ENCODE measurements around the gene SIK3.

The SIK3 gene

GRCh38 chr11:116893906-116894305 lies 204.3 kb downstream of the SIK3 start:
- no peak for DNase-seq (ENCODE audit: low read depth)

DNA sequence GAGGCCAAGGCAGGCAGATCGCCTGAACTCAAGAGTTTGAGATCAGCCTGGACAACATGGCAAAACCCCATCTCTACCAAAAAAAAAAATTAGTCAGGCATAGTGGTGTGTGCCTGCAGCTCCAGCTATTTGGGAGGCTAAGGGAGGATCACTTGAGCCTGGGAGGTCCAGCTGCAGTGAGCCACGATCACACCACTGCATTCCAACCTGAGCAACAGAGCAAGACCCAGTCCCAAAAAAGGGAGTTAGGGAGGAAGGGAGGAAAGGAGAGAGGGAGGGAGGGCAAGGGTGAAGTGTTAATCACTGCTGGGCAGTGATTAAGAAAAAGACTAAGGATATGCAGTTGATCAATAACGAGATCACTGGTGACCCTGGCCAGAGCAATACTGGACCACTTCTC lies 204.8 kb downstream of the SIK3 start:
- no peak for DNase-seq (ENCODE audit: low read depth)

DNA sequence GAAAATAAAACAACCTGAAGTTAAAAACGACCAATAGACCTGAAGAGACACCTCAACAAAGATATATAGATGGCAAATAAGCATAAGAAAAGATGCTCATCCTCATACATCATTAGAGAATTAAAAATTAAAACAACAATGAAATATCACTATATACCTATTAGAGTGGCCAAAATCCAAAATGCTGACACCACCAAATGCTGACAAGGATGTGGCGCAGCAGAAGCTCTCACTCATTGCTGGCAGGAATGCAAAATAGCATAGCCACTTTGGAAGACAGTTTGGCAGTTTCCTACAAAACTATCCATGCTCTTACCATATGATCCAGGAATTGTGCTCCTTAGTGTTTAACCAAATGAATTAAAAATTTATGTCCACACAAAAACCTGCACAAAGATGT lies 205.9 kb downstream of the SIK3 start:
- DNase-seq (ENCODE audit: low read depth) = no peak

- no peak for DNase-seq (ENCODE audit: low read depth)
Observed at GRCh38 chr11:116891746-116892145, 206.5 kb downstream of the SIK3 start.

DNA sequence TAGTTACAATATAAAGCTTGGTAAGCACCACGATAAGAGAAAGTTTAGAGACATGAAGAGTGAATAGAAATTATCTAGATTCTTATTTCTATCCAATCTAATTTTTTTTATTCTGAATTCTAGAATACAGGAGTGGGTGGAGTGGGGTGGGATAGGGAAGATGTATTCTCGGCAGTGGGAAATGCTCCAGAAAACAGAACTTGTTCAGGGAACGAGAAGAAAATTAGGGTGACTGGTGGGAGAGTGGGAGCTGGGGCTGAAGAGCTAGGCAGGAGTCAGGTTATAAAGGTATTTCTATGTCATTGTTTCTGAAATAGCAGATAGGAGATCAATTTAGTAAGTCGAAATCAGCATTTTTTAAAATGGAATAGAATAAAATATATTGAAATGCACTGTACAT lies 207.6 kb downstream of the SIK3 start:
- DNase-seq (ENCODE audit: low read depth) = no peak

DNA sequence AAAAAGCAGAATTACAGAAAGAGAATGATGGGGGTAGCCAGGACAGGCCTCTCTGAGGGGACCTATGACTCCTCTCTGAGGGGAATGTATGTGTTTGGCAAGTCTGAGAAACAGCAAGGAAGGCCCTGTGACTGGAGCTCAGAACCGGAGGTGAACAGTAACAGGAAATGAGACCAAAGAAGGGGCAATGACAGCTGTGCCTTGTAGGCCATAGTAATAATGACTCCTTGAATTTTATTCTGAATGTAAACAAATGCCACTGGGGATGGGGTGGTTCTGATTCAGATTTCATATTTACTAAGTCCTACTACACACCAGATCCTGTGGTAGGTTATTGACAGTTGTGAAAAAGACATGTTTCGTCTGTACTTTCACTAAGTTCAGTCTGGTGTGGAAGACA lies 208.0 kb downstream of the SIK3 start:
- no peak for DNase-seq (ENCODE audit: low read depth)

DNA sequence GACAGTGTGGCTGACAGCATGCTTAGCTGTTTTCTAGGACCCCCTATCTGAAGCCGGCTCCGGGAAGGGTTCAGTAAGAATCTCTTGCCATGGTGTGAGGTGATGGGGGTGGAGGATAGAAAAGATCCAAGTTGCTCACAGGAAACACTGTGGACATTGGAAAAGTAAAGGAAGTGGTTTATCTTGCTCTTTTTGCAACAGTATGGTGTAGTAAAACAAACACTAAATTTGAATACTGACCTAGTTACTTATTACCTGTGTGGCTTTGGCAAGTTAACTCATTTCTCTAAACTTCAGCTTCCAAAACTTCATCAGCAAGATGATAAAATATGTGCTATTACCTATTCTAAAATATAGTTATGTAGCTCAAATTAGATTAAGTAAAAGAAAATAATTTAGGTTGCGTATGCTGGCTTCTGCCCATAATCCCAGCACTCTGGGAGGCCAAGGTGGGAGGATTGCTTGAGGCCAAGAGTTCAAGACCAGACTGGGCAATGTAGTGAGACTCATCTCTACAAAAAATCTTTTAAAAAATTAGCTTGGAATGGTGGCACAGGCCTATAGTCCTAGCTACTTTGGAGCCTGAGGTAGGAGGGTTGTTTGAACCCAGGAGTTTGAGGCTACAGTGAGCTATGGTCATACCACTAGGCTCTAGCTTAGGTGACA lies 209.2 kb downstream of the SIK3 start:
- no peak for DNase-seq (ENCODE audit: low read depth)

- DNase-seq (ENCODE audit: low read depth) = no peak
Observed at GRCh38 chr11:116888024-116888423, 210.2 kb downstream of the SIK3 start.

DNA sequence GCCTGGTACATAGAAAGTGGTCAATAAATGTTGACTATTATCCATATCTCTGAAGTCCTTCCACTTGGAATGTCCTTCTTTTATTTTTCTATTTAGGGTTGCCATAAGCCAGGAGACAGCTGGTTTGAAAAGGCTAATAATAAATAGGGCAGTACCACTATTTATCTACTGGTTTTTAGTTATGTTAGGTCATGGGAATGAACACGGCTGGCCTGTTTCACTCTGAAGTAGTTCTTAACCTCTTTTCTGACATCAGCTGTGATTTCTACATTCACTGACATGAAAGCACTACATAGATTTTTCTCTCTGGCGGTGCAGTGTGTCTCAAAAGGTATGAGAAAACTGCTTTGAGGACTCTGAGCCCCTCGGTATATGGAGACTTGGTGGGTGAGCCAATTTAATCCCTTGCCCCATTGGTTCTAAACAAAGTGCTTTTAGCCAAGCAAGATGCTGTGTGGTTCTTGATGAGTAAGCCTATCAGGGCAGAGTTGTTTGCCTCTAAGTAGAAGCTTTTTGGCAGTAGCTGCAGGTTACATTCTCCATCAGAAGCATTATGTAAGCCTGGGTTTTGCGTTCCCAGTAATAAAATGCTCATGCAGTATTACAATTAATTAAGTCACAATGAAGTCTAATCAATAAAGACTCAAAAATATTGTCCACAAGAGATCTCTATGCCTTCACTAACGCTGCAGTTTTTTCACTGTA lies 212.1 kb downstream of the SIK3 start:
- DNase-seq (ENCODE audit: low read depth) = no peak

GRCh38 chr11:116882386-116882785 lies 215.8 kb downstream of the SIK3 start:
- DNase-seq (ENCODE audit: low read depth) = no peak

DNA sequence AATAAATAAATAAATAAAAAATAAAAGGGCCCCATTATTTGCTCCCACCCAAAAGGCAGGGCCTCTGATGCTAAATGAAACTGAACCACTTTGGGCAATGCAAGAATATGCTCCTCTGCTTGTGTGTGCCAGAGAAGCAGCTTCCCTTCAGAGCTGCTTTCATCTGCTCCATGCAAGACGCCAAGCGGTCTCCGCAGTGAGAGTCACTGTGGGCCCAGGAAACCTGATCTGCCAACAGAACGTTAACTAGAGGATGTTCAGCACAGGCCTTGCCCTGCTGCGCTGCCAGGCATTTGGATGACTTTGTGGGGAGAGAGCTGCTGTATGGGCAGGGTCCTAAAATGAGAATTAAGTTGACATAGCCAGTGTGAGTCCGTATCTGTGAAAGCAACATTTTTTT lies 217.1 kb downstream of the SIK3 start:
- no peak for DNase-seq (ENCODE audit: low read depth)

DNA sequence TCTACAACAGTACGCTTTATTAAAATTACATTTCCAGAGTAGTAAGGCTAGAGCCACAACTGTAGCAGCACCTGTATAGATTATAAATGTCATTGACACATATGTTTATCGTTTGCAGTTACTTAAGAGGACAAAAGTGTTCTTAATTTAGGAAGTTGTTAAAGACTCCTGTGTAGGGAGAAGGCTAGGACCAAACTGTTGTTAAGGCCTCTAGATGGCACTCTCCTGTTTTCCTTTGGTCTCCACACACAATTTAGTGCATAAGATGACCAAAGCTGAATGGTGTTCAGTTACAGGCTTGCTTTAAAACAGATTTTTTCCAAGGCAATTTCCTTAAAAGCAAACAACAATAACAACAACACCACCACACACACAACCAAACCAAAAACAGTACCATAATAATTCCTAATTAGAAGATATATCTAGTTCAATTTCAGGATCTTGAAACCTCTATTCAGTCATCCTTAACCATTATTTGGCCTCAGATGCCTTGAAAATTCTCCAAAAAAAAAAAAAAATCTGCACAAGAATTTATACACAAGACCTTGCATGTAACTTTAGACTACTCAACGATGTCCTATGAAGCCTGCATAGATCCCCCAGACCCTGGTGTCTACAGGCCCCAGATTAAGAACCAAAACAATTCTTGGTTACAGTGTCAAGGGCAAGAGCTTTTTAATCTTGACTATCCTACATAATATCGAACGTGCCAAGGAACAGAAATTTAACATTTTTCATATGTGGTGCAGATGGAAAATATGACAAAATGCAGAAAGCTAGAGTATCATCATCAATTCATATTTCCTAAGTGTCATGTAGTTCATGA lies 218.2 kb downstream of the SIK3 start:
- DNase-seq (ENCODE audit: low read depth) = no peak

DNA sequence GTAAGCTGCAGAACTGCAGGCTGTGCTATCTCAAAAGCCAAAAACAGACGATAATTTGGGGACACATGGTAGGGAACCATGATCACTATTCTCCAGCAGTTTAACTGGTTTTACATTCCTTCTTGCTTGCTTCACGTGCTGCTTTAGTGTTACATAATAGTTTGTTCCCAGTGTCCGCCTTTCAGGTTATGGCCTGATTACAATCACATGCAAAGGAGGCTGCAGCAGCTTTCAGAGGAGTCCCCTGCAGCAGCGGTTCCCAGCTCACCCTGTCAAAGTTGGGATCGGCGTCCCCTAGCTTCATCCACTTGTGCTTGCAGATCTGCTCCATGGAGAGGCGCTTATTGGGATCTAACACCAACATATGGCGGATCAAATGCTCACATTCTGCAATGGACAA lies 221.6 kb downstream of the SIK3 start:
- DNase-seq (ENCODE audit: low read depth) = no peak

DNA sequence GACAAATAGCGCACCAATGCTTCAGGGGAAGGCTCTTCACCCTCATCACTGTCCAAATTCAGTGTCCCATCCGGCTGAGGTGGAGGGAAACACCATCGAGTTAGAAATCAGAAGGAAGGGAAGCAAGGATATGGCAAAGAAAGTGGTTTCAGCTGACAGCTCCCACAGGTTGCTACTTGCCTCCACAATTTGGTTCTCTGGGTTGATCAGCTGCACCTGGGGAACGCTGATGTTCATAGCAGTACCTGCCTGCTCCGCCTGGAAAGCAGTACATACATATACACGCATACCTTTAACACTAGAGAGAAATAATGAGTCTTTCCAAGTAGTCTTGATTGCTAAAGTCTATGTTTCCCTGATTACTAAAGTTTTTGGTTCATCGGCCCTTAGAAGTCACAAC lies 223.0 kb downstream of the SIK3 start:
- no peak for DNase-seq (ENCODE audit: low read depth)

DNA sequence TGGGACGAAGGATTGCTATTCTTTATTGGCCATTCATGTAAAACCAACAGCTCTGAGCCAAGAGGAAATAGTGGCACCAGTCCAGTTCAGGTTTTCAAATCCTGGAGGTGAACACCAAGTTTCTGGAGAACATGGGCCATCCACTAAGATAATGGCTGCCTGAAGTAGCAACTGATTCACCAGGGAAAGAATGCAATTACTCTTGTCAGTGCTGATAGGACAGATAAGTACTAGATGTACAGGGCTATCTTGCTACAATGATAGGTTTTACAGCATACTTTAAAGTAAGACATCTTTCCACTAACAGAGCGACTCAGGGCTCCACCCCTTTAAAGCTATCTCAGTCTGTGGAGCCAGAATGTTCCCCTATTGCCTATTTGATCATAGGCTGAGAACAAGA lies 224.0 kb downstream of the SIK3 start:
- DNase-seq (ENCODE audit: low read depth) = no peak

- DNase-seq (ENCODE audit: low read depth) = no peak
Observed at GRCh38 chr11:116873381-116873780, 224.8 kb downstream of the SIK3 start.

- no peak for DNase-seq (ENCODE audit: low read depth)
Observed at GRCh38 chr11:116871248-116871647, 227.0 kb downstream of the SIK3 start.

DNA sequence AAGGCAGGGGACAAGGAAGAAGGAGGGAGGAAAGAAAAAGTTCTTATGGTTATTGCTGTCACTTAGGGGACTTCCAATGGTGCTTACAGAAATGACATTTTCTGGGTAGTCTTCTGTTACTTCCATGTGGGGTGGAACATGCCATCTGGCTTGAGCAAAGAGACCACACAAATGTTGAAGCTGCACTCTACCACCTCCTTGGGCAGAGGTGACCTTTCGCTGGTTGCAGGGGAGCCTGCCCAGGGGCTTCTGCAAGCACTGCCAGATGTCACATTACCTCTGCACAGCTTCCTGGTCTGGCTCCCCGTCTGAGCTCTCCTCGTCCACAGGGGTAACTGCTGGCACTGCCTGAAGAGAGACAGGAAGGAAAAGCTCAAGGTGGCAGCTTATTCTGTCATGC lies 228.2 kb downstream of the SIK3 start:
- DNase-seq (ENCODE audit: low read depth) = no peak

- DNase-seq (ENCODE audit: low read depth) = no peak
Observed at GRCh38 chr11:116869610-116870009, 228.6 kb downstream of the SIK3 start.

- DNase-seq (ENCODE audit: low read depth) = no peak
Observed at GRCh38 chr11:116868066-116868465, 230.2 kb downstream of the SIK3 start.

DNA sequence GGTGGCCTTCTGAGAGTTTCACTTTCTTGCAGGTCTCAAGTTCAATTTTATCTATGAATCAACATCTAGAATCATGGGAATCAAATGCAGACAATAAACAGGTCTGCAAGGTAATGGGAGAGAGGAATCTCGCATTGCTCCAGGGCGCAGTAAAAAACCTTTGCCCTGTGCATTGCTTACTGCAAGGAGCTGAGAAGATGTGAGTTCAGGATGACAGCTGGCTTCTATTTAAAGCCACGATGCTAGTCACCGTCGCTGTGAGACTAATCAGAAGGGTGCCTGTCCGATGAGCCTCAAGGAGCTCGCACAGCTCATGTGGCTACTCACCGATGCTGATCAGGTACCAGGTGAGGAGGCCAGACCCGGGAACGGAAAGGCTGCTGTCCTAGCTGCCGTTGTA lies 230.6 kb downstream of the SIK3 start:
- no peak for DNase-seq (ENCODE audit: low read depth)

DNA sequence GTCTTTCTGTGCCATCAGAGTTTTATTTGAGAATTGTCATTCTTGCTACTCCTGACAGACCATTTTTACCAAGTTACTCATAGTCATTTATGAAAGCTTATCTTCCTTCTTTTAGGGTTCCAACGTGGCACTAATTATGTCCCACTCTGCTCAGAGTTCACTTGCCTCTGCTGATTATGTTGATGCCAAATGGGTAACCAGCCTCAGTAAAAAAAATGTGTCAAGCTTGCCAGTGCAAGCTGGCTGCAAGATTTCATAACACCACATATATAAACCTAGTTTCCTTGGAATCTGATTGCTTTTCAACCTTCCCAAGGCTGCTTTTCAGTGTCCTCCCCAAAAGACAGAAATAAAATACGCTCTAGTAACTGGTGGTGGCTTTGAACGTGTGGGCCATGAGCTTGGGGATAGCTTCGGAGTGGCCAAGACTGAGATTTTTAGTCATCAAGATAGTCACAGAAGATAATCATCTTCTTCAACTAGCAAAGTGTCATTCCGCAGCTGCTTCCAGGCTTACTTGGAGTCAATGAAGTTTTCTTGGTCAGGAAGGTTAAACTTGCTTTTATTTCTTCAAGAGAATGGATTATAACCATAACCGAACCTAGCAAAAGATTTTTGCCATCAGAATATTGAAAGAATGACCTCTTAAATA lies 231.3 kb downstream of the SIK3 start:
- DNase-seq (ENCODE audit: low read depth) = no peak

- DNase-seq (ENCODE audit: low read depth) = no peak
Observed at GRCh38 chr11:116865696-116866095, 232.5 kb downstream of the SIK3 start.
